K562 (cell line): ENCODE results near the gene KCNAB2.
A peak's percentile ranks its signal among the peaks of the same experiment; 100 is the strongest.

Source experiments
- GABPA ChIP-seq: fragments of 200-800 bp; sonication (Bioruptor generic); conservative IDR thresholded peaks from 2 replicates; pipeline ENCODE4 v1.6.1; 2016; ENCODE audit warnings: low read depth, missing genetic modification characterization, missing compliant biosample characterization
- ZNF274 ChIP-seq: IDR thresholded peaks from 2 replicates; pipeline ENCODE4 v1.6.1; 2011; ENCODE audit warnings: low read depth, mild to moderate bottlenecking, low read length, moderate library complexity, borderline replicate concordance

DNA sequence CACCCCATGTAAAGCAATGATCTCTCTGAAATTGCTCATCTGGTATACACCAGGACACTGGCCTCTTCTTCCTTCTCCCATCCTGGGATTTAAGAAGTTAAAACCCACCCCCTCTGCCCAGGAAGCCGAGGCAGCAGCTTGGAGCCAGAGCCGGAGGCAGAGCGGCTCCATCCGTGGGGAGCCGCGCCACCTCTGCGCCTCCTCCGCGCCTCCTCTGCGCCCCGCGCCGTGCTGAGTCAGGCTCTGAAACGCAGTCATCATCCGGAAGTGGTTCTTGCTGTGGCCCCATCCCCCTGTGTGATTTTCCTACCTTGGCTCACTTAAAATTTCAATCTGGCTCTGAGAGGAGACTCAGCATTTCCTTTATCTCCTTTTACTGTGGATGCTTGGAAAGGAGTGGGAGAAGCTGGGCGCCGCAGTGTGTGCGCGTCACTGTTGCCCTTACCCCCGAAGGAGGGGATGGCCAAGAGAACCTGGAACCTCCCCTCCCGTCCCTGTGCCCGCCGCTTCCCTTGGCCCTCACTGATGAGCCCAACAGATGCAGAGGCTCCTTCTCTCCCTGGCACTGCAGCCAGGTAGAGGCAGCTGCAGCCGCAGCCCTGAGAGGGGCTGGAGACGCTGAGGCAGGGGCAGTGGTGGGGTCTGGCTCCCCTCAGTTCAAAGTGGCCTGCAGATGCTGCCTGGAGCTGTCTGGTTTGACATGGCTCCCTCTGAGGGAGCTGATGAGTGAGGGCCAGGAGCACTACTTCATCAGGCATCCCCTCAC, 38.2 kb upstream of the KCNAB2 start:
- TF ChIP-seq GABPA (tag) (peak; percentile 80), ZNF274 (no peak)
